GM12878 (cell line): ENCODE measurements around the gene NMUR1. TPM values are rescaled to one million over a fixed set of nuclear protein-coding genes. Genes with fewer than 3 reads are reported as not detected.

Experiments
- BHLHE40 ChIP-seq, 2 experiments: fragments of 450-650 bp in 1 of 2; IDR thresholded peaks; 2 replicates each; pipeline ENCODE4 v1.6.1; 2011 to 2017; ENCODE audit warnings: low read depth in 2 of 2, borderline replicate concordance in 1 of 2, improper control_type of control experiment in 1 of 2, low read length in 1 of 2, mild to moderate bottlenecking in 1 of 2
- CHD2 ChIP-seq: IDR thresholded peaks from 2 replicates; pipeline ENCODE4 v1.6.1; 2011; ENCODE audit warnings: low read depth, low read length, improper control_type of control experiment, borderline replicate concordance
- CTCF ChIP-seq, 3 experiments: IDR thresholded peaks in 2 of 3; conservative IDR thresholded peaks in 1 of 3; 2 replicates each; pipeline ENCODE4 v1.5.1; 2011; ENCODE audit warnings: low read depth in 3 of 3, low read length in 3 of 3, mild to moderate bottlenecking in 3 of 3, control low read depth in 2 of 3, moderate library complexity in 2 of 3, inconsistent platforms in 1 of 3, mixed read lengths in 1 of 3; ENCODE audit not compliant: control insufficient read depth in 2 of 3, insufficient read depth in 1 of 3; ENCODE audit errors: extremely low read depth in 1 of 3
- E2F8 ChIP-seq: fragments of 450-650 bp; IDR thresholded peaks from 2 replicates; pipeline ENCODE4 v1.6.1; 2018; ENCODE audit warnings: mild to moderate bottlenecking, low read depth, moderate library complexity; ENCODE audit not compliant: partially characterized antibody
- EED ChIP-seq: sonication (generic); IDR thresholded peaks from 2 replicates; pipeline ENCODE4 v1.6.1; 2016; ENCODE audit warnings: antibody characterized with exemption, low read depth
- EP300 ChIP-seq, 2 experiments: fragments of 150-350 bp in 1 of 2; IDR thresholded peaks; 2 replicates each; pipeline ENCODE4 v1.6.1; 2011 to 2012; ENCODE audit warnings: low read depth in 2 of 2, low read length in 2 of 2, borderline replicate concordance in 1 of 2, improper control_type of control experiment in 1 of 2, inconsistent platforms in 1 of 2; ENCODE audit not compliant: control insufficient read depth in 1 of 2
- FOXM1 ChIP-seq: IDR thresholded peaks from 2 replicates; pipeline ENCODE4 v1.6.1; 2012; ENCODE audit warnings: low read depth, mild to moderate bottlenecking, inconsistent platforms, low read length, moderate library complexity
- HDAC6 ChIP-seq: fragments of 200-600 bp; sonication (generic); IDR thresholded peaks from one replicate; pipeline ENCODE4 v1.8.0; 2017; ENCODE audit warnings: antibody characterized with exemption; ENCODE audit not compliant: unreplicated experiment
- LARP7 ChIP-seq: fragments of 450-650 bp; IDR thresholded peaks from 2 replicates; pipeline ENCODE4 v1.6.1; 2017; ENCODE audit warnings: mild to moderate bottlenecking
- MTA2 ChIP-seq: fragments of 450-650 bp; IDR thresholded peaks from 2 replicates; pipeline ENCODE4 v1.6.1; 2016; ENCODE audit warnings: low read depth, mild to moderate bottlenecking, moderate library complexity
- NR2C2 ChIP-seq: IDR thresholded peaks from 2 replicates; pipeline ENCODE4 v1.6.1; 2011; ENCODE audit warnings: borderline replicate concordance, low read depth; ENCODE audit not compliant: control insufficient read depth, insufficient read length
- PAX8 ChIP-seq: fragments of 450-650 bp; IDR thresholded peaks from 2 replicates; pipeline ENCODE4 v1.6.1; 2017; ENCODE audit warnings: mild to moderate bottlenecking, moderate library complexity
- PML ChIP-seq: IDR thresholded peaks from 2 replicates; pipeline ENCODE4 v1.6.1; 2012; ENCODE audit warnings: low read length, inconsistent platforms
- POLR2A ChIP-seq: IDR thresholded peaks from 2 replicates; pipeline ENCODE4 v1.6.1; 2011; ENCODE audit warnings: low read depth, mild to moderate bottlenecking, low read length
- POLR2AphosphoS2 ChIP-seq: IDR thresholded peaks from 2 replicates; pipeline ENCODE4 v1.6.1; 2011; ENCODE audit warnings: low read depth, mild to moderate bottlenecking, low read length, improper control_type of control experiment, moderate library complexity
- RCOR1 ChIP-seq: conservative IDR thresholded peaks from 2 replicates; pipeline ENCODE4 v1.6.1; 2012; ENCODE audit warnings: low read depth, low read length, improper control_type of control experiment
- SIX5 ChIP-seq: IDR thresholded peaks from 2 replicates; pipeline ENCODE4 v1.6.1; 2011; ENCODE audit warnings: mild to moderate bottlenecking, low read depth, low read length, moderate library complexity; ENCODE audit not compliant: severe bottlenecking
- SP1 ChIP-seq: IDR thresholded peaks from one replicate; pipeline ENCODE4 v1.6.1; 2011; ENCODE audit warnings: low read depth, low read length
- TARDBP ChIP-seq: IDR thresholded peaks from 2 replicates; pipeline ENCODE4 v1.6.1; 2016; ENCODE audit warnings: borderline replicate concordance
- ZBED1 ChIP-seq: IDR thresholded peaks from 2 replicates; pipeline ENCODE4 v1.6.1; 2016; ENCODE audit warnings: borderline replicate concordance
- polyA plus RNA-seq, 11 experiments: library from polyadenylated mRNA; depleted of rRNA in 4 of 11; unstranded in 6 of 11; stranded (reverse) in 5 of 11; fragments of >200 nt; fragmentation: Nextera tagmentation in 4 of 11; fragmentation: Illumina TruSeq in 1 of 11; extraction: Ambion mirVana in 4 of 11; extraction: Trizol in 1 of 11; gene quantifications; 1 replicate in 1 of 11; 2 replicates in 10 of 11; pipeline versions ENCODE4 v1.2.1 to v1.2.3, GENCODE V29; 2011 to 2016; ENCODE audit warnings: inconsistent platforms in 2 of 11, missing spikeins in 2 of 11, low read depth in 1 of 11
- total RNA-seq, 4 experiments: library from RNA; depleted of rRNA in 3 of 4; stranded (reverse); fragments of >200 nt in 3 of 4; fragmentation: Illumina TruSeq in 1 of 4; extraction: Trizol in 1 of 4; gene quantifications; 2 replicates each; pipeline versions ENCODE4 v1.2.1 to v1.2.3, GENCODE V29; 2013 to 2021
- TF ChIP-seq, protein P1 (sequence below): fragments of 450-650 bp; IDR thresholded peaks from 2 replicates; pipeline ENCODE4 v1.6.1; 2017; ENCODE audit warnings: mild to moderate bottlenecking, moderate library complexity

Gene NMUR1
- total and polyA plus RNA-seq, 10 of the 15 experiments (the other 5 are each of a cell fraction or from before 2014, with no cell fraction given) = under 0.01 to 0.08 (median 0.02) TPM; not detected in 5

GRCh38 chr2:231530099-231531011, at the start of gene NMUR1 (continued):
- TF ChIP-seq, protein P1, sequence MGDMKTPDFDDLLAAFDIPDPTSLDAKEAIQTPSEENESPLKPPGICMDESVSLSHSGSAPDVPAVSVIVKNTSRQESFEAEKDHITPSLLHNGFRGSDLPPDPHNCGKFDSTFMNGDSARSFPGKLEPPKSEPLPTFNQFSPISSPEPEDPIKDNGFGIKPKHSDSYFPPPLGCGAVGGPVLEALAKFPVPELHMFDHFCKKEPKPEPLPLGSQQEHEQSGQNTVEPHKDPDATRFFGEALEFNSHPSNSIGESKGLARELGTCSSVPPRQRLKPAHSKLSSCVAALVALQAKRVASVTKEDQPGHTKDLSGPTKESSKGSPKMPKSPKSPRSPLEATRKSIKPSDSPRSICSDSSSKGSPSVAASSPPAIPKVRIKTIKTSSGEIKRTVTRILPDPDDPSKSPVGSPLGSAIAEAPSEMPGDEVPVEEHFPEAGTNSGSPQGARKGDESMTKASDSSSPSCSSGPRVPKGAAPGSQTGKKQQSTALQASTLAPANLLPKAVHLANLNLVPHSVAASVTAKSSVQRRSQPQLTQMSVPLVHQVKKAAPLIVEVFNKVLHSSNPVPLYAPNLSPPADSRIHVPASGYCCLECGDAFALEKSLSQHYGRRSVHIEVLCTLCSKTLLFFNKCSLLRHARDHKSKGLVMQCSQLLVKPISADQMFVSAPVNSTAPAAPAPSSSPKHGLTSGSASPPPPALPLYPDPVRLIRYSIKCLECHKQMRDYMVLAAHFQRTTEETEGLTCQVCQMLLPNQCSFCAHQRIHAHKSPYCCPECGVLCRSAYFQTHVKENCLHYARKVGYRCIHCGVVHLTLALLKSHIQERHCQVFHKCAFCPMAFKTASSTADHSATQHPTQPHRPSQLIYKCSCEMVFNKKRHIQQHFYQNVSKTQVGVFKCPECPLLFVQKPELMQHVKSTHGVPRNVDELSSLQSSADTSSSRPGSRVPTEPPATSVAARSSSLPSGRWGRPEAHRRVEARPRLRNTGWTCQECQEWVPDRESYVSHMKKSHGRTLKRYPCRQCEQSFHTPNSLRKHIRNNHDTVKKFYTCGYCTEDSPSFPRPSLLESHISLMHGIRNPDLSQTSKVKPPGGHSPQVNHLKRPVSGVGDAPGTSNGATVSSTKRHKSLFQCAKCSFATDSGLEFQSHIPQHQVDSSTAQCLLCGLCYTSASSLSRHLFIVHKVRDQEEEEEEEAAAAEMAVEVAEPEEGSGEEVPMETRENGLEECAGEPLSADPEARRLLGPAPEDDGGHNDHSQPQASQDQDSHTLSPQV = peak; percentile 61; the same call in 1 of the 2 replicates
- no peak for TF ChIP-seq POLR2AphosphoS2
- TF ChIP-seq NR2C2 = no peak
- TF ChIP-seq CHD2 = 0 out of 2 replicates have a peak, but pooled peaks have one; percentile 25
- TF ChIP-seq ZBED1 = no peak
- no peak for TF ChIP-seq PAX8
- TF ChIP-seq LARP7 = 0 out of 2 replicates have a peak, but pooled peaks have one; percentile 59
- TF ChIP-seq EP300 (IDR thresholded peaks at IDR 0.05; ENCODE audit: borderline replicate concordance in 1 of 2, control insufficient read depth in 1 of 2, low read depth in 2 of 2, low read length in 2 of 2) = no peak
- no peak for TF ChIP-seq TARDBP
- no peak for TF ChIP-seq HDAC6
- no peak for TF ChIP-seq SIX5
- TF ChIP-seq RCOR1 = no peak
- TF ChIP-seq EED = no peak
- peak; percentile 71 to 85 (median 75); a peak in 5 of 6 replicates for TF ChIP-seq CTCF (IDR thresholded peaks at IDR 0.05 in 2 of 3, conservative IDR thresholded peaks at IDR 0.05 in 1 of 3; ENCODE audit: control insufficient read depth in 2 of 3, extremely low read depth in 1 of 3, insufficient read depth in 1 of 3, low read depth in 3 of 3, low read length in 3 of 3)
- no peak for TF ChIP-seq SP1
- TF ChIP-seq POLR2A = no peak
- TF ChIP-seq E2F8 = no peak
- no peak for TF ChIP-seq PML
- TF ChIP-seq MTA2 = no peak
- TF ChIP-seq BHLHE40 (IDR thresholded peaks at IDR 0.05; ENCODE audit: borderline replicate concordance in 1 of 2, low read depth in 2 of 2, low read length in 1 of 2) = peak in 1 of 2 experiments; percentile 48; a peak in 1 of 4 replicates
- no peak for TF ChIP-seq FOXM1
